ENCODE measurements around the gene MYO1B. TPM values are rescaled to one million over a fixed set of nuclear protein-coding genes. Genes with fewer than 3 reads are reported as not detected.

MYO1B gene
- polyA plus RNA-seq, 3 donors = 0.01 TPM; not detected in 2

- H3K9ac ChIP-seq (ENCODE audit: insufficient read depth, low read length, poor library complexity, severe bottlenecking) = no peak overlapping the region
- intact Hi-C loops (cut with micrococcal nuclease) = no loop called here
- Mint-ChIP-seq H3K36me3 (no peaks in the 10 kb centered on the region), H3K27ac (no peak overlapping the region), H3K4me1 (no peaks in the 10 kb centered on the region), H3K9me3 (peaks cover 0 to 7% (median 2%) of the 10 kb centered on the region in 7 donors), H3K27me3 (ENCODE audit: low read depth in 3 of 3) (no peaks in the 10 kb centered on the region), H3K4me3 (no peak overlapping the region)
- H3K36me3 ChIP-seq (replicated peaks in 1 of 2; ENCODE audit: control insufficient read depth in 1 of 2, insufficient read depth in 2 of 2, low read length in 2 of 2) = no peaks in the 10 kb centered on the region
- no peak overlapping the region for H3K4me2 ChIP-seq (replicated peaks; ENCODE audit: extremely low read depth, low read length, poor library complexity, severe bottlenecking)
- WGBS (ENCODE audit: insufficient coverage) = 94% methylated on average over 4 of the region's 6 CpGs
- no peaks in the 10 kb centered on the region for H3K9me3 ChIP-seq (replicated peaks in 1 of 2; ENCODE audit: control insufficient read depth in 1 of 2, insufficient read depth in 1 of 2, low read length in 2 of 2)
- no peak for TF ChIP-seq CTCF (IDR thresholded peaks at IDR 0.05)
- no peak for DNase-seq
- H3K4me3 ChIP-seq (replicated peaks in 1 of 3; ENCODE audit: low read depth in 2 of 3, low read length in 3 of 3) = no peak overlapping the region
- no peaks in the 10 kb centered on the region for H4K20me1 ChIP-seq (ENCODE audit: insufficient read depth, low read length)
- no peaks in the 10 kb centered on the region for H3K79me2 ChIP-seq (ENCODE audit: insufficient read depth, low read length)
- H2AFZ ChIP-seq (ENCODE audit: insufficient read depth, low read depth, low read length, poor library complexity, severe bottlenecking) = no peak overlapping the region
- no peaks in the 10 kb centered on the region for H3K4me1 ChIP-seq (ENCODE audit: control insufficient read depth in 1 of 2, insufficient read depth in 2 of 2, low read length in 2 of 2)
- no peaks in the 10 kb centered on the region for H3K27me3 ChIP-seq (ENCODE audit: control insufficient read depth in 2 of 2, insufficient read depth in 2 of 2, low read length in 2 of 2)
- no peak overlapping the region for H3K27ac ChIP-seq (ENCODE audit: low read depth in 1 of 2, low read length in 2 of 2)
These were observed 83.1 kb downstream of the MYO1B start for GRCh38 chr2:191328150-191328809.

GRCh38 chr2:191329841-191330240 is 84.6 kb downstream of the MYO1B start:
- no peaks in the 10 kb centered on the region for H3K4me1 ChIP-seq (ENCODE audit: control insufficient read depth in 1 of 2, insufficient read depth in 2 of 2, low read length in 2 of 2)
- H3K9me3 ChIP-seq (replicated peaks in 1 of 2; ENCODE audit: control insufficient read depth in 1 of 2, insufficient read depth in 1 of 2, low read length in 2 of 2) = no peaks in the 10 kb centered on the region
- H3K9ac ChIP-seq (ENCODE audit: insufficient read depth, low read length, poor library complexity, severe bottlenecking) = no peak overlapping the region
- Mint-ChIP-seq H3K4me3 (no peak overlapping the region), H3K9me3 (peaks cover 0 to 3% (median 0%) of the 10 kb centered on the region in 7 donors), H3K27me3 (ENCODE audit: low read depth in 3 of 3) (no peaks in the 10 kb centered on the region), H3K4me1 (no peaks in the 10 kb centered on the region), H3K36me3 (no peaks in the 10 kb centered on the region), H3K27ac (no peak overlapping the region)
- no peak for DNase-seq
- intact Hi-C loops (cut with micrococcal nuclease) = no loop called here
- no peak overlapping the region for H3K27ac ChIP-seq (ENCODE audit: low read depth in 1 of 2, low read length in 2 of 2)
- H3K36me3 ChIP-seq (replicated peaks in 1 of 2; ENCODE audit: control insufficient read depth in 1 of 2, insufficient read depth in 2 of 2, low read length in 2 of 2) = no peaks in the 10 kb centered on the region
- no peaks in the 10 kb centered on the region for H3K27me3 ChIP-seq (ENCODE audit: control insufficient read depth in 2 of 2, insufficient read depth in 2 of 2, low read length in 2 of 2)
- no peak overlapping the region for H3K4me3 ChIP-seq (replicated peaks in 1 of 3; ENCODE audit: low read depth in 2 of 3, low read length in 3 of 3)
- no peaks in the 10 kb centered on the region for H3K79me2 ChIP-seq (ENCODE audit: insufficient read depth, low read length)
- no peak for TF ChIP-seq CTCF (IDR thresholded peaks at IDR 0.05)
- H3K4me2 ChIP-seq (replicated peaks; ENCODE audit: extremely low read depth, low read length, poor library complexity, severe bottlenecking) = no peak overlapping the region
- H4K20me1 ChIP-seq (ENCODE audit: insufficient read depth, low read length) = no peaks in the 10 kb centered on the region
- no peak overlapping the region for H2AFZ ChIP-seq (ENCODE audit: insufficient read depth, low read depth, low read length, poor library complexity, severe bottlenecking)
- WGBS (ENCODE audit: insufficient coverage) = 100% methylated on average over 1 of the region's 3 CpGs

Data from CD14-positive monocyte (primary cell).